Lower lobe of right lung (tissue), 2 donors: ENCODE results near the gene PHOSPHO1. TPM values are rescaled to one million over a fixed set of nuclear protein-coding genes. Genes with fewer than 3 reads are reported as not detected.
A peak's percentile ranks its signal among the peaks of the same experiment; 100 is the strongest.

Experiments
- ATAC-seq, 2 donors: fragments of 200-7000 bp; cut with Tn5 transposase; one replicate each; pipeline ENCODE4 v1.9.1; 2020 to 2022; ENCODE audit warnings: mild to moderate bottlenecking in 2 of 2, moderate library complexity in 2 of 2
- DNase-seq: peaks from one replicate; pipeline ENCODE4 v3.0.0-alpha.2; 2020
- H3K27ac ChIP-seq: fragments of 200-600 bp; one replicate; pipeline ENCODE4 v1.8.0; 2022
- H3K27me3 ChIP-seq: fragments of 200-600 bp; one replicate; pipeline ENCODE4 v1.8.0; 2022; ENCODE audit warnings: low read depth
- H3K36me3 ChIP-seq: fragments of 200-600 bp; one replicate; pipeline ENCODE4 v1.8.0; 2022; ENCODE audit warnings: mild to moderate bottlenecking
- H3K4me1 ChIP-seq: fragments of 200-600 bp; one replicate; pipeline ENCODE4 v1.8.0; 2022
- H3K4me3 ChIP-seq: fragments of 200-600 bp; one replicate; pipeline ENCODE4 v1.8.0; 2022; ENCODE audit warnings: mild to moderate bottlenecking
- H3K9me3 ChIP-seq: fragments of 200-600 bp; one replicate; pipeline ENCODE4 v1.8.0; 2022
- intact Hi-C: fragments of 100-400 bp; cut with DNase I; formaldehyde crosslinking; loops from one replicate; pipeline ENCODE4 v1.11.0; 2022
- total RNA-seq: library from RNA; stranded (reverse); fragmentation: NEBNext Ultra II Directional; extraction: Animal tissue kit (Norgen Biotek cat#: 25700); gene quantifications from one replicate; pipeline ENCODE4 v1.2.1, GENCODE V29; 2021
- TF ChIP-seq, protein P1 (sequence below): fragments of 200-600 bp; IDR thresholded peaks from one replicate; pipeline ENCODE4 v1.8.0; 2022; ENCODE audit warnings: antibody characterized with exemption, mild to moderate bottlenecking
- donor health status: DM: no; HTN: yes; CAD: no; lungs with severe emphysema.

The PHOSPHO1 gene
- total RNA-seq, 1 donor from 2014 or later: 1.9 TPM

DNA sequence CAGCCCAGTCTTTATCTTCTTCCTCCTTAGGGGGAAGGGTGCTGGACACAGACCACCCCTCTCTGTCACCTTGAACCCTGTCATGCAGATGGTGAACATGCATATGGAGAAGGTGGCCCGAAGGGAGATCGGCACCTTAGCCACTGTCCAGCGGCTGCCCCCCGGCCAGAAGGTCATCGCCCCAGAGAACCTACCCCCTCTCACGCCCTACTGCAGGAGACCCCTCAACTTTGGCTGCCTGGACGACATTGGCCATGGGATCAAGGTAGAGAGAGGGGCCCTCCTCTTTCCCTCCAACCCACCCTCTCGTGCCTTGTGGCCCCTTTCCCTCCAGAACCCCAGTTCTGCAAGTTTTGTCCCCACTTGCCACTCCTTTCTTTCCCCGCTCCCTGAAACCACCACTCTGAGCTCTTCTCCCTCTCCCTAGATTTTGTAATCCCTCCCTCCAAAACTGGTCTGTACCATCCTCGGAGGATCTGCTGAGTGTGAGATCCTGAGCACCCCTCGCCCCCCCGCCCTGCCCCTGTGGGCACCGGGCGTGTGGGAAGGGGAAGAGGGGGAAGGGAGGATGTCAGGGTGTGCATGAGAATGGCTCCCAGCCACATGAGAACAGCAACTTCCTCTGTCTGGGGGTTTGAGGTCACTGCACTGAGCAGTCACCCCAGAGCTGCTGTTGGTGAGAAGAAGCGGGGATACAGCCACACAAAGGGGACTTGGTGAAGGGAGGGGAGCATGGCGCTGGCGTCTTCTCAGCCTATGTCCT lies 12.8 kb downstream of the PHOSPHO1 start:
- H3K27ac ChIP-seq: peak overlapping the region; percentile 56
- intact Hi-C loops: no loop called here
- peak overlapping the region; percentile 12 for H3K4me3 ChIP-seq

DNA sequence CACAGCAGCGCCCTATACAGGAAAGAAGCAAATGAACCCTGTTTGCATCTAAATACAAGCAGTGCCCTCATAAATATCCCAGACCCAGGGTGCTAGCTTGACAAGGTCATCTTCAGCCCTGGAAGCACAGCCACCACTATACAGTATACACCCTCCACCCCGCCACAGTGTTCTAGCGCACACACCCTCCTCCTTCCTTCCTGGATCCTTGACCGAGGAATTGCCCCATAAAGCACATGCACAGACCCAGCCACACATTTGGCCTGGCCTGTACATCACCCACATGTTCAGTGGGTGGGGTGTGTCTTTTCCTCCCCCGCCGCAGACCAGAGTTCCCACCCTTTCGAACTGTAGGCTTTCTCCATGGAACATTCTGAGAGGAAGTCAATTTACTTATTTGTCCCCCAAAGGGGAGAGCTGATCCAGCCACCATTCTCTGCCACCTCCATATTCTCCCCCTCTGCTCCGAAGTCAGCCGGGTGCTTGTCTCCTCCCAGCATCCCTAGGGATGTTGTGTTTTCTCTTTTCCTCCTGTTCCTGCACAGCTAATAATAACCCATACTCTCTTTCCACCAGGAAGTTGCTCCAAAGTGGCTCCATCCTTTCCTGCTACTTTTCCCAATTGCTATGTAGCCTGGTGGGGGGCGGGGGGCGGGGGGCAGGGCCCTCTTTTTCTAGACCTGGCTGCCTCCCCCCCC lies 13.5 kb downstream of the PHOSPHO1 start:
- Histone ChIP-seq H3K4me1 (peaks cover 69% of the 10 kb centered on the region), H3K36me3 (peaks cover 14% of the 10 kb centered on the region), H3K27ac (peak overlapping the region; percentile 73), H3K9me3 (no peaks in the 10 kb centered on the region), H3K27me3 (peaks cover 5% of the 10 kb centered on the region), H3K4me3 (peak overlapping the region; percentile 12)
- TF ChIP-seq, protein P1, sequence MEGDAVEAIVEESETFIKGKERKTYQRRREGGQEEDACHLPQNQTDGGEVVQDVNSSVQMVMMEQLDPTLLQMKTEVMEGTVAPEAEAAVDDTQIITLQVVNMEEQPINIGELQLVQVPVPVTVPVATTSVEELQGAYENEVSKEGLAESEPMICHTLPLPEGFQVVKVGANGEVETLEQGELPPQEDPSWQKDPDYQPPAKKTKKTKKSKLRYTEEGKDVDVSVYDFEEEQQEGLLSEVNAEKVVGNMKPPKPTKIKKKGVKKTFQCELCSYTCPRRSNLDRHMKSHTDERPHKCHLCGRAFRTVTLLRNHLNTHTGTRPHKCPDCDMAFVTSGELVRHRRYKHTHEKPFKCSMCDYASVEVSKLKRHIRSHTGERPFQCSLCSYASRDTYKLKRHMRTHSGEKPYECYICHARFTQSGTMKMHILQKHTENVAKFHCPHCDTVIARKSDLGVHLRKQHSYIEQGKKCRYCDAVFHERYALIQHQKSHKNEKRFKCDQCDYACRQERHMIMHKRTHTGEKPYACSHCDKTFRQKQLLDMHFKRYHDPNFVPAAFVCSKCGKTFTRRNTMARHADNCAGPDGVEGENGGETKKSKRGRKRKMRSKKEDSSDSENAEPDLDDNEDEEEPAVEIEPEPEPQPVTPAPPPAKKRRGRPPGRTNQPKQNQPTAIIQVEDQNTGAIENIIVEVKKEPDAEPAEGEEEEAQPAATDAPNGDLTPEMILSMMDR: no peak
- ATAC-seq (peak; percentile 70 to 81), DNase-seq (peak; percentile 81)
- intact Hi-C loops: no loop called here

More for the DNA sequence above, 12.8 kb downstream of the PHOSPHO1 start:
- Histone ChIP-seq H3K27me3 (peaks cover 8% of the 10 kb centered on the region), H3K36me3 (peaks cover 16% of the 10 kb centered on the region), H3K4me1 (peaks cover 65% of the 10 kb centered on the region), H3K9me3 (no peaks in the 10 kb centered on the region)
- ATAC-seq (peak; percentile 83 to 87), DNase-seq (peak; percentile 83)
- TF ChIP-seq, protein P1: no peak

DNA sequence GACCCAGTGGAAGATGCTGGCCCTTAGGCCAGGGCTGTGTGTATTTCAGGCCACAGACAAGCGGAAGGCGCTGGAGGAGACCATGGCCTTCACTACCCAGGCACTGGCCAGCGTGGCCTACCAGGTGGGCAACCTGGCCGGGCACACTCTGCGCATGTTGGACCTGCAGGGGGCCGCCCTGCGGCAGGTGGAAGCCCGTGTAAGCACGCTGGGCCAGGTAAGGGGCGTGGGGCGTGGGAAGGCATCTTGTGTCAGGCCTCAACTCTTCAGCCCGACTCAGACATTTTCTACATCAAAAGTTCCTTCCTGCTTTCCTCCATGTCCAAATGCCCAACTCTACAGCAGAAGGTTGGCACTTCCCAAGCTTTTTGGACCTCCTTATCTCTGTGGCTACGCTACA lies 14.1 kb downstream of the PHOSPHO1 start:
- Histone ChIP-seq H3K27ac (peak overlapping the region; percentile 73), H3K9me3 (no peaks in the 10 kb centered on the region), H3K4me3 (peak overlapping the region; percentile 6), H3K36me3 (peaks cover 14% of the 10 kb centered on the region), H3K27me3 (no peaks in the 10 kb centered on the region), H3K4me1 (peaks cover 69% of the 10 kb centered on the region)
- TF ChIP-seq, protein P1: no peak
- DNase-seq (no peak), ATAC-seq (no peak)
- intact Hi-C loops: no loop called here

DNA sequence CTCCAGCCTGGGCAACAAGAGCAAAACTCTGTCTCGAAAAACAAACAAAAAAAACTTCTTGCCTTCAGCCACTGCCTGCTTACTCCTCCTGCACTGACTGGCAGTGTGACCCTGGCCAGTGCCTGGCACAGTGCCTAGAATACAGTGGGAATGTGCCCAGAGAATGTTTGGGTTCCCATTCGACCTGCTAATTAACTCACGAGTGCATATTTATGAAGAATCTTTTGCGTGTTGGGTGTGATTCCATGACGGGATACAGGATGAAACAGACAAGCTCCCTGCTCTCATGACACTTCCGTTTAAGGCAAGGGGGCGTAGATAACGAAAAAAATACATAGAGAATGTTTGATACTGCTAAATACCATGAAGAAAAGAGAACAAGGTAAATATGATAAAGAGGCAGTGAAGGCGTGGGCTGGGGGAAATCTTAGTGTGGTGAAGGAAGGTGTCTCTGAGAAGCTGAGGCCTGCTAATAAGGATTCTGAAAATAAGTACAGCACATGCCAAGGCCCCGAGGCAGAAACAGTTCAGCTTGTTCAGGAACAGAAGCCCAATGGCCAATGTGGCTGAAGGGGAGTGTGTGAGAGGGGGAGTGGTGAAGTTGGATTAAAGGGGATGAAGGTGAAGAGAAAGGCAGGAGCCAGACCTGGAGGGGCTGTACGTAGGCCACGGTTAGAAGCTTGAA lies 15.8 kb downstream of the PHOSPHO1 start:
- TF ChIP-seq, protein P1: no peak
- Histone ChIP-seq H3K4me1 (peaks cover 70% of the 10 kb centered on the region), H3K27ac (peak overlapping the region; percentile 73), H3K9me3 (no peaks in the 10 kb centered on the region), H3K27me3 (no peaks in the 10 kb centered on the region), H3K36me3 (peaks cover 9% of the 10 kb centered on the region), H3K4me3 (peak overlapping the region; percentile 64)
- intact Hi-C loops: no loop called here
- ATAC-seq (no peak), DNase-seq (peak; percentile 55)

DNA sequence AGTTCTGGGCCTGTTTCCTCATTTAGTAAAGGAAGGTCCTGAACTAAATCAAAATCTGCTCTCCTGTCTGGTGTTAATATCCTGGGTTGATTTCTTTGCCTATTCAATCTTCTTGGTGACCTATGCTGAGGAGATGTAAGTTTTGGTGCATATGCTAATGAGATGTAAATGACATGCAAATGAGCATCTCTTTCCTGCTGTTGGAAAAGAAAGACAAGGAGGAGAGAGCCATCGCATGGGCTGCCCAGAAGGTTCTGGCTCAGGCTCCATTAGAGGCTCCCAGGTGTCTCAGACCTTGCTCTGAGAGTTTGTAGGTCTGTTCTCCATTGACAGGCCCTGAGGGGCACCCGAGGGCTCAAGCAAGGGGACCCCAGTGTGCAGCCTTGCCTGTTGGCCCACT lies 16.7 kb downstream of the PHOSPHO1 start:
- intact Hi-C loops: no loop called here
- H3K4me1 ChIP-seq: peaks cover 71% of the 10 kb centered on the region
- H3K4me3 ChIP-seq: peak overlapping the region; percentile 64

More for the DNA sequence above, 16.7 kb downstream of the PHOSPHO1 start:
- Histone ChIP-seq H3K27ac (peak overlapping the region; percentile 36), H3K36me3 (peaks cover 2% of the 10 kb centered on the region), H3K27me3 (no peaks in the 10 kb centered on the region), H3K9me3 (no peaks in the 10 kb centered on the region)
- ATAC-seq: no peak
- TF ChIP-seq, protein P1: no peak
- DNase-seq: no peak
